PC-9 (cell line): ENCODE data around the gene SEBOX.

Experiments
- CTCF ChIP-seq: fragments of 200-600 bp; sonication (generic); conservative IDR thresholded peaks from 2 replicates; pipeline ENCODE4 v1.6.1; 2017; ENCODE audit warnings: mixed run types, antibody characterized with exemption, mild to moderate bottlenecking, moderate library complexity
- EZH2 ChIP-seq: fragments of 200-600 bp; sonication (generic); IDR thresholded peaks from 2 replicates; pipeline ENCODE4 v1.8.0; 2017; ENCODE audit warnings: antibody characterized with exemption, low read depth

- no peak for TF ChIP-seq CTCF
- no peak for TF ChIP-seq EZH2
Measured at GRCh38 chr17:28313841-28314240, 51.2 kb downstream of the SEBOX start.
